Gastrocnemius medialis (tissue), 4 donors: ENCODE results near the gene NCAPG2. TPM values are rescaled to one million over a fixed set of nuclear protein-coding genes. Genes with fewer than 3 reads are reported as not detected.
"Not testable (repeated sequence)": the region's sequence is repeated elsewhere in the genome, so short reads cannot be mapped to it uniquely, and the experiment has no call there.

ENCODE experiments used
- ATAC-seq, 2 donors: fragments of 150-250 bp; one replicate each; pipeline ENCODE4 v1.9.1; 2016
- DNase-seq, 2 donors: peaks; one replicate each; pipeline ENCODE4 v3.0.0-alpha.2; 2019
- H3K27ac ChIP-seq, 4 donors: fragments of 200-600 bp; sonication (generic); 1 replicate in 1 of 4; 2 replicates in 3 of 4; pipeline ENCODE4 v1.5.1; 2016 to 2018; ENCODE audit warnings: mild to moderate bottlenecking in 2 of 4, moderate library complexity in 1 of 4
- H3K27me3 ChIP-seq, 3 donors: fragments of 200-600 bp; sonication (generic) in 2 of 3; 1 replicate in 1 of 3; 2 replicates in 2 of 3; pipeline versions ENCODE4 v1.5.1 to v1.6.0; 2016 to 2019; ENCODE audit warnings: mild to moderate bottlenecking in 1 of 3, moderate library complexity in 1 of 3
- H3K36me3 ChIP-seq, 2 donors: fragments of 200-600 bp; sonication (generic) in 1 of 2; one replicate each; pipeline ENCODE4 v1.5.1; 2017 to 2018
- H3K4me1 ChIP-seq, 2 donors: fragments of 200-600 bp; sonication (generic) in 1 of 2; one replicate each; pipeline ENCODE4 v1.5.1; 2016 to 2017; ENCODE audit warnings: mild to moderate bottlenecking in 2 of 2
- H3K4me3 ChIP-seq, 4 donors: fragments of 200-600 bp; sonication (generic) in 3 of 4; 1 replicate in 1 of 4; 2 replicates in 3 of 4; pipeline ENCODE4 v1.5.1; 2016 to 2019; ENCODE audit warnings: mild to moderate bottlenecking in 2 of 4
- H3K9me3 ChIP-seq, 3 donors: fragments of 200-600 bp; sonication (generic) in 2 of 3; 1 replicate in 1 of 3; 2 replicates in 2 of 3; pipeline ENCODE4 v1.5.1; 2016 to 2019
- POLR2A ChIP-seq, 2 donors: fragments of 450-650 bp; IDR thresholded peaks; one replicate each; pipeline ENCODE4 v1.6.1; 2017; ENCODE audit warnings: antibody characterized with exemption in 2 of 2, mild to moderate bottlenecking in 2 of 2, moderate library complexity in 2 of 2
- in situ Hi-C, 4 donors: fragments of 200-750 bp; cut with MboI; loops; one replicate each; pipeline versions ENCODE4 v1.15.0 to v1.8.0; 2017; ENCODE audit warnings: low sequenced_read_pairs in 4 of 4
- intact Hi-C: fragments of 100-400 bp; cut with DNase I; formaldehyde crosslinking; loops from one replicate; pipeline ENCODE4 v1.15.1; 2023; ENCODE audit warnings: low total_unique reads
- total RNA-seq, 4 donors: library from RNA; depleted of rRNA; stranded (reverse); fragments of >200 nt; gene quantifications; one replicate each; pipeline versions ENCODE4 v1.1.0 to v1.2.3, GENCODE V29; 2016
- TF ChIP-seq, protein P1 (sequence below), 5 experiments: fragments of 450-650 bp in 3 of 5; fragments of 200-600 bp in 2 of 5; sonication (generic) in 2 of 5; IDR thresholded peaks in 4 of 5; conservative IDR thresholded peaks in 1 of 5; 1 replicate in 4 of 5; 2 replicates in 1 of 5; pipeline ENCODE4 v1.5.1; 2016 to 2019; ENCODE audit warnings: antibody characterized with exemption in 5 of 5, mild to moderate bottlenecking in 3 of 5, moderate library complexity in 3 of 5

The NCAPG2 gene
- total RNA-seq, 4 donors from 2014 or later = 3.0 to 4.5 (median 3.9) TPM

DNA sequence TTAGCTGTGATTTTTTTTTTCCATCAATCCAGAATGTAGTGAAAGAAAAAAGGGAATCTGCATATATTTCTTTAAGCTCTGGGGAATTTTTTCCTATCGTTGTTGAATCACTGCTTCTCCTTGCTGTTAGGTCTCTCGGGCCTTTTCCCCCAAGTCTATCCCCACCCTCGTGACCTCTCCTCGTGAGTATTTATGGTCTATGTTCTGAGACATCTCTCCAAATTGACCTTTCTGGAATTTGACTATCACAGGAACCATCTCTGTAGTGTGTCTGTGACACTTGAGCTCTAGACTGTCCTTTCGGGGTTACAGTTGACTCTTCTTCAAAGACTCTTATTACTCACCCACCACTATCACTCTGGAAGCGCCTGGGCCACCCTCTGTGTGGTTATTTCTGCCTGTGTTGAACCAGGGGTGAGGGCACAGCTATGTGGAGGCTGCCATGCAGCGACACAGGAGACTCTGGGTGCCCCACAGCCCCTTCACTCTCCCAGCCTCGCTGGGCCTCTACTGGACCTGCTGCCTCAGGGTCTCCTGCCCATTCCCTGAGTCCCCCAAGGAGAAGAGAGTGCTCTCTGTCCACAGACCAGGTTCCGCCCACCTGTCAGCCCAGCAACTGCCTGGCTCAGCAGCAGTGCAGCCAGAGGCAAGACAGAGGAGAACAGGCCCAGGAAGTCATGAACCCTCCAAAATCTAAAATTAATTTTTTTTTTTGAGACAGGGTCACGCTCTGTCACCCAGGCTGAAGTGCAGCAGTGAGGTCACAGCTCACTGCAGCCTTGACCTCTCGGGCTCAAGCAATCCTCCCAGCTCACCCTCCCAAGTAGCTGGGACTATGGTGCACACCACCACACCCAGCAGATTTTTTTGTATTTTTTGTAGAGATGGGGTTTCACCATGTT, 71.3 kb downstream of the NCAPG2 start:
- intact Hi-C loops = no loop called here
- Histone ChIP-seq H3K4me1 (no peaks in the 10 kb centered on the region), H3K9me3 (no peaks in the 10 kb centered on the region), H3K36me3 (no peaks in the 10 kb centered on the region), H3K27me3 (no peaks in the 10 kb centered on the region), H3K4me3 (no peak overlapping the region), H3K27ac (no peak overlapping the region)
- in situ Hi-C loops = no loop called here
- ATAC-seq = no peak
- no peak for DNase-seq
- no peak for TF ChIP-seq POLR2A (IDR thresholded peaks at IDR 0.05)
- TF ChIP-seq, protein P1, sequence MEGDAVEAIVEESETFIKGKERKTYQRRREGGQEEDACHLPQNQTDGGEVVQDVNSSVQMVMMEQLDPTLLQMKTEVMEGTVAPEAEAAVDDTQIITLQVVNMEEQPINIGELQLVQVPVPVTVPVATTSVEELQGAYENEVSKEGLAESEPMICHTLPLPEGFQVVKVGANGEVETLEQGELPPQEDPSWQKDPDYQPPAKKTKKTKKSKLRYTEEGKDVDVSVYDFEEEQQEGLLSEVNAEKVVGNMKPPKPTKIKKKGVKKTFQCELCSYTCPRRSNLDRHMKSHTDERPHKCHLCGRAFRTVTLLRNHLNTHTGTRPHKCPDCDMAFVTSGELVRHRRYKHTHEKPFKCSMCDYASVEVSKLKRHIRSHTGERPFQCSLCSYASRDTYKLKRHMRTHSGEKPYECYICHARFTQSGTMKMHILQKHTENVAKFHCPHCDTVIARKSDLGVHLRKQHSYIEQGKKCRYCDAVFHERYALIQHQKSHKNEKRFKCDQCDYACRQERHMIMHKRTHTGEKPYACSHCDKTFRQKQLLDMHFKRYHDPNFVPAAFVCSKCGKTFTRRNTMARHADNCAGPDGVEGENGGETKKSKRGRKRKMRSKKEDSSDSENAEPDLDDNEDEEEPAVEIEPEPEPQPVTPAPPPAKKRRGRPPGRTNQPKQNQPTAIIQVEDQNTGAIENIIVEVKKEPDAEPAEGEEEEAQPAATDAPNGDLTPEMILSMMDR (IDR thresholded peaks at IDR 0.05 in 4 of 5, conservative IDR thresholded peaks at IDR 0.05 in 1 of 5) = no peak

DNA sequence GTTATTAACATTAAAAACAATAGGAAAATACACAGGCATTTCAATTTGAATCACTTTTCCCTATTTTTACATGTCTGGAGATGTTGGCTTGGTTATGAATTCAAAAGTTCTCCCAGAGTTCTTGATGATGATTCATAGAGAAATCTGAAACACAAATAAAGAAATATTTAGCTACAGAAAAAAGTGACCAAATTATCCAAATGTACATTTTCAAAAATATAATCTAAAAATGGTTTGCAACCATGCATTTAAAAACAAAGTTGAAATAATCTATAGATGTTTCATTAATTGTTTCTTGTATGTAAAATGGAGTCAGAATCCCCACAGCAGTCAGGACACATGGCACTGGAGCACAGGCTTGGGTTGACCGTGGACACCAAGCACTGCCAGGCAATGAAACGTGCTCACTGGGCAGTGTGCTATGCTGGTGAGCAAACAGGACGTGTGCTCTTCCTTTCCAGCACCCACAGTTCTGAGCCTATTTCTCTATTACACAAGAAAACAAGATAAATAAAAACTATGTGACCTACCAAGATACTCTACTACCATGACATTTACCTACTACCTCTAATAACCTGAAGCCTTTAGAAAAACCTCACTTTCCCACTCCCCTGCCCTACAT, 72.9 kb downstream of the NCAPG2 start:
- ATAC-seq (no peak), DNase-seq (no peak)
- Histone ChIP-seq H3K36me3 (no peaks in the 10 kb centered on the region), H3K9me3 (no peaks in the 10 kb centered on the region), H3K27ac (no peak overlapping the region), H3K4me1 (no peaks in the 10 kb centered on the region), H3K27me3 (no peaks in the 10 kb centered on the region), H3K4me3 (no peak overlapping the region)
- intact Hi-C loops (no loop called here), in situ Hi-C loops (no loop called here)
- no peak for TF ChIP-seq POLR2A (IDR thresholded peaks at IDR 0.05)
- TF ChIP-seq, protein P1 (IDR thresholded peaks at IDR 0.05 in 4 of 5, conservative IDR thresholded peaks at IDR 0.05 in 1 of 5) = no peak

DNA sequence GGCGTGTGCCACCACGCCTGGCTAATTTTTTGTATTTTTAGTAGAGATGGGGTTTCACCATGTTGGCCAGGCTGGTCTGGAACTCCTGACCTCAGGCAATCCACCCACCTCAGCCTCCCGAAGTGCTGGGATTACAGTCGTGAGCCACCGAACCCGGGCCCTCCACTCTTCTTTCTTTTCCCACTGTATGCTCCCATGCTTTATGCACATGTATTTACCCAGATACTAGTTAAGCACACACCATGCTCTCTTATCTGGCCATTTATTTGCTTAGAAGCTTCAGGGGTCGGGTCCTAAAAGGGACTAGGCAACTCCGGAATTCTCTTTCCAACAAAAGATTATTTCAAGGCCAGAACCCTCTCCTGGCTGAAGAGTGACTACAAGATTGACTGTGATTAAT, 78.3 kb downstream of the NCAPG2 start:
- H3K9me3 ChIP-seq, H3K36me3 ChIP-seq, H3K27ac ChIP-seq, H3K4me1 ChIP-seq, in situ Hi-C loops, ATAC-seq, H3K4me3 ChIP-seq, intact Hi-C loops, DNase-seq, H3K27me3 ChIP-seq: not testable (repeated sequence)

DNA sequence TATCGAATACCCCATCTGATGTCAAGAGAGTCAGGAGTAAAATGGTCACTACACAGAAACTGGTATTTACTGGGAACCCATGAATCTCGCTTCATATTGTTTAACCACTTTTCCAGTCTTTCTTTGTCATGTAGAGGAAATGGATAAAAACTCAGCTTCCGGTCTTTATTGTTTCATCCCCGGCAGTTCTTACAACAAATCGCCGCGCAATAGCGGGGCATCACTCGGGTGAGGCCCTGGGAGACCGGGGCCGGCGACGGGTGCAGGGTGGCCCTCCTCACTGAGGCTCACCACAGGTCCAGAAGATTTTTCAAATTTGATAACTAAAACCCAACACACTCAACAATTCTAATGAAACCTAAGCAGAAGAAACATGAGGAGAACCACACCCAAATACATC, 81.4 kb downstream of the NCAPG2 start:
- Histone ChIP-seq H3K27me3 (no peaks in the 10 kb centered on the region), H3K9me3 (no peaks in the 10 kb centered on the region), H3K4me3 (no peak overlapping the region), H3K27ac (no peak overlapping the region), H3K4me1 (no peaks in the 10 kb centered on the region), H3K36me3 (no peaks in the 10 kb centered on the region)
- ATAC-seq (no peak), DNase-seq (no peak)
- TF ChIP-seq, protein P1 (IDR thresholded peaks at IDR 0.05 in 4 of 5, conservative IDR thresholded peaks at IDR 0.05 in 1 of 5) = no peak
- TF ChIP-seq POLR2A (IDR thresholded peaks at IDR 0.05) = no peak
- in situ Hi-C loops = no loop called here
- intact Hi-C loops = no loop called here

DNA sequence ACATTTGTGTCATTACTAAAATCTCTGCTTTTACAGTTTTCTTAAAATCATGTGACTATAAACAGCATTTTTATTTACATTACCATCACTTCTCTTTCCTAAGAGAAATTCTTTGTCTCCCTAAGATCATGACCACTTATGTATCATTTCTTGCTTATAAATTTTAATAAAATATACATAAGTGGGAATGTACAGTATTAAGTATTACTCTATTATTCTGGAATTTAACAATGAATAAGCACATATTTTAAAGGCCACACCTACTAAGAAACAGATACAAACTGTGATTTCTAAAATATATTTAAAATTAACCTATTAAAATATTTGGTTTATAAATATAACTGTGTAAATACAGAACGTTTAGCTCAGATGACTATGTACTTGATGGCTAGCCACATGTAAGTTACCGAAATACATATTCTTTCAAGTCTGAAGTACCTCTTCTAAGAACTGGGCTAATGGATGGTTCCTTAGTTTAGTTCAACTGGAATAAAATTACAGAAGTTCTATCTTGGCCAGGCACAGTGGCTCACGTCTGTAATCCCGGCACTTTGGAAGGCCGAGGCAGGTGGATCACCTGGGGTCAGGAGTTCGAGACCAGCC, 83.7 kb downstream of the NCAPG2 start:
- ATAC-seq = no peak
- intact Hi-C loops = no loop called here

More for the DNA sequence above, 83.7 kb downstream of the NCAPG2 start:
- Histone ChIP-seq H3K36me3 (no peaks in the 10 kb centered on the region), H3K4me1 (no peaks in the 10 kb centered on the region), H3K27me3 (no peaks in the 10 kb centered on the region), H3K4me3 (no peak overlapping the region), H3K27ac (no peak overlapping the region), H3K9me3 (no peaks in the 10 kb centered on the region)
- DNase-seq = no peak
- in situ Hi-C loops = no loop called here
- TF ChIP-seq POLR2A (IDR thresholded peaks at IDR 0.05) = no peak
- TF ChIP-seq, protein P1 (IDR thresholded peaks at IDR 0.05 in 4 of 5, conservative IDR thresholded peaks at IDR 0.05 in 1 of 5) = no peak
